NCI-H2227 (cell line): ENCODE results near the gene SDK1.
"Not testable (repeated sequence)": the region's sequence is repeated elsewhere in the genome, so short reads cannot be mapped to it uniquely, and the experiment has no call there.

Experiments used
- DNase-seq: peaks from one replicate; lab custom pipeline; 2025; ENCODE audit not compliant: unreplicated experiment; lab: John Stamatoyannopoulos, UW

SDK1 gene

DNA sequence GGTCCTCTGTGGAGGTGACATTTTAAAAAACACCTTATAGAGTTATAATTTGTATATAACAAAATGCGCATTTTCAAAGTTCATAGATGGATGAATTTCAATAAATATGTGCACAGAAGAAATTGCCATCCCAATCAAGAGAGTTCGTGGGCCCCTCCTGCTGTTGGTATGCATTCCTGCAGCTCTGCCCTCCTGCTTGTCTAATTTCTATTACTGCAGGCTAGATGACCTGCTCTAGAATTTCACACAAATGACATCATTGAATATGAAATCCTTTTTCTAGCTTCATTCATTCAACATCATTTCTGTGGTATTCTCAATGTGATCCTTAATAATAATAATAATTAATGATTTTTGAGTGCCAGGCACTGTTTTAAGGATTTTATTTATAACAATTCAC lies 348.2 kb downstream of the SDK1 start:
- DNase-seq: no peak

DNA sequence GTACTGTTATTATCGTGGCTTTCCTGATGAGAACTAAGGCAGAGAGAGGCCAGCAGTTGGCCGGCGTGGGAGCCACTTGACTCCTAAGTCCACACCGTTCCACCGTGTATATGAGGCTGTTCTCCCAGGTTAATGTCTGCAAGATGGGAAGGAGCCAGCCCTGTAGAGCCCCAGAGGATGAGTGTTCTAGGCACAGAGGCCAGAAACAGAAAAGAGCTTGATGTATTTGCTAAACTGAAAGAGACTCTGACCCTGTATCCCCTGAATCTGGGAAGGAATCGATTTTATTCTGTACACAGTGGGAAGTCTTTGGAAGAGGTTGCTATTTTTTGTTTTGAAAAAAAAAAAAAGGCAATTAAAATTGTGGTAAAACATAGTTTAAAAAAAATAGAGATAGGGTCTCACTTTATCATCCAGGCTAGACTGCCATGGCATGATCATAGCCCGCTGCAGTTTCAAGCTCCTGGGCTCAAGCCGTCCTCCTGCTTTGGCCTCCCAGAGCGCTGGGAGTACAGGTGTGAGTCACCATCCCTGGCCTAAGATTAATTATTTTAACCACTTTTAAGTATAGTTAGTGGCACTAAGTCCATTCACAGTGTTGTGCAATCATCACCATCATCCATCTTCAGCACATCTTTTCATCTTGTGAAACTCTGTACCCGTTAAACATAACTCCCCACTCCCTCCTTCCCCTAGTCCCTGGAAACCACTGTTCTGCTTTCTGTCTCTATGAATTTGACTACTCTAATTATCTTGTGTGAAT lies 348.8 kb downstream of the SDK1 start:
- no peak for DNase-seq

DNA sequence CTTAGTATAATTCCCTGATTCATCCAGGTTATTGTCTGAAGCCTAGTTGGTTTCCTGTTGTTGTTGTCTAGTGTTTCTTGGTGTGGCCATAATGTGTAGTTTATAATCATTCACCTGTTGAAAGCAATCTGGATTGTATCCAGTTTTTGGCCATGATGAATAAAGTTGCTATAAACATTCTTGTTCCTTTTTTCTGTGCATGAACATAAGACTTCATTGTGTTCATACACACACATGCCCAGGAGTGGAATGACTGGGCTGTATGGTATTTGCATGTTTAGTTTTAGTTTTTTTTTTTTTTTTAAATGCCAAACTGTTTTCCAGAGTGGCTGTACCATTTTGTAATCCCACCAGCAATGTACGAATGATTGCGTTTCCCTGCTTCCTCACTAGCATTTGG lies 349.8 kb downstream of the SDK1 start:
- no peak for DNase-seq

DNA sequence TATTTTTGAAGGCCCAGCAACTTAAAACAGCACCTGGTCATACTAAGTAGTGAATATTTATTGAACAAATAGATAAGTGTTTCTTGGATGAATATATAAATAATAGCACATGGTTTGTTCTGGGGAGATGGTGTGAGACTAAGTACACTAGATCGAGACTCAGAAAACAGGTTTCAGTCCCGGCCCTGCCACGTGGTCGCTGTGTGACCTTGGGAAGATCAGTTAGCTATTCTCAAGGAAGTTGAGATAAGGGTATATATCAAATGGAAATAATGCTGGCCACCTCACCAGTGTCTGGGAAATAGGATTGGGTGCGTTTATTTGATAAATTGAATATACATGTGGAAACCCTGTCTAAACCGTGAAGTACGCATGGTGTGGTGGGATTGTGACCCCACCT lies 354.6 kb downstream of the SDK1 start:
- DNase-seq: no peak

- no peak for DNase-seq
Measured at GRCh38 chr7:3657206-3657605, 356.2 kb downstream of the SDK1 start.

- no peak for DNase-seq
Measured at GRCh38 chr7:3668743-3669142, 367.7 kb downstream of the SDK1 start.

GRCh38 chr7:3670898-3671297 lies 369.8 kb downstream of the SDK1 start:
- no peak for DNase-seq

GRCh38 chr7:3673524-3673923 lies 372.5 kb downstream of the SDK1 start:
- DNase-seq: no peak

DNA sequence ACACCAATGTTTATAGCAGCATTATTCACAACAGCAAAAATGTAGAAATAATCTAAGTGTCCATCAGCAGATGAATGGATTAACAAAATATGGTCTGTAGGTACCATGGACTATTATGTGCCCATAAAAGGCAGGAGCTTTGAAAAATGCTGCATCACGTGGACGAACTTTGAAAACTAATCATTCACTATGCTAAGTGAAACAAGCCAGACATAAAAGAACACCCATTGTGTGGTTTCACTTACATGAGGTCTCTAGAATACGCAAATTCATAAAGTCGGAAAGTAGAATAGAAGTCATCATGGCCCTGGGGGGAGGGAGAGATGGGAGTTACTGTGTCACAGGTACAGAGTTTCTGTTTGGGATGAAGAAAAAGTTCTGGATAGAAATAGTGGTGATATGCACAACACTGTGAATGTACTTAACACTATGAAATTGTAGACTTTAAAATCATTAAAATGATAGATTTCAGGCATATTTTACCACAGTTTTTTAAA lies 377.3 kb downstream of the SDK1 start:
- DNase-seq: no peak

DNA sequence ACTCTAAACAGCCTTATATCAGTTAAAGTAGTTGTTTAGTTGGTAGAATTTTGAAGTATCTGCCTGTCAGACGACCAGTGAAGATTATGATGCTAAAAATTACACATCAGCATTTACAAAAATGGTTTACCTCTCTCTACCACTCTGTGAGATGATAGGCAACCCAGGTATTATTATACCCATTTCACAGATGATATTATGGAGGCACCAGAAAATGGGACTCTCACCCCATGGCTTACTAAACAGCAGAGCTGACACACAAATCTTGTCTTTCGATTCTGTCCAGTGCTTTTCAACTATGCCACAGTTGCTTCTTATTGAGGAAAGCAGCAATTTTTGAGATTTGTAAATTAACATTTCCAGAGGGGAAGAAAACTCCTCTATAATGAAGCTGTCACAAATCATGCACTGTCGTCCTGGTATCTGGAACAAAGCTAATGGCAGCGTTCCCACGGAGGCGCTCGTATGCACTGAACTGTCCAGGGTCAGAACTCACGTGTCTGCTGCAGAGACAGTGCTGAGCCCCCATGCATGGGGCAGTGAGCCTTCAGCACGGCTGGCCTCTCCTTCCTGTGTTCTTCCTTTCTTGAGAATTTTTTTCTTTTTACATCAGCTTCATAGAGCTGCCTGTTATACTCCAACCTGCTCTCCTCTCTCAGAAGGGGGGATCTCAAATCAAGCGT lies 381.1 kb downstream of the SDK1 start:
- DNase-seq: no peak

- DNase-seq: no peak
Measured at GRCh38 chr7:3683546-3684539, 382.8 kb downstream of the SDK1 start.

GRCh38 chr7:3688071-3688470 lies 387.0 kb downstream of the SDK1 start:
- no peak for DNase-seq

DNA sequence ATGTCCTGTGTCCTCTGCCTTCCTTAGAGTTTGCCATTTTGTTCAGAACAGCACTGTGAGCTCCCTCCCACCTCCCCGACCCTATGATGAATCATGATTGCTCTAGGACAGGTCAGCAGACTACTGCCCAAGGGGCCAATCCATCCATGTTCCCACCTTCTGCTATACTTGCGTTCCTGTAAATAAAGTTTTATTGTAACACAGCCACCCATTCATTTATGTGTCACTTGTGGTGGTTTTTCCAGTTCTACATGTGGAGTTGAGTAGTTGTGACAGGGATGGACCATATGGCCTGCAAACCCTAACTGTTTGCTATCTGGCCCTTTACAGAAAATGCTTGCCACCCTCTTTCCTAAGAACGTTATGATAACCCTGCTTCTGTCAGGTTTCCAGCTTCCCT lies 387.8 kb downstream of the SDK1 start:
- DNase-seq: no peak

- peak; percentile 23 for DNase-seq
Measured at GRCh38 chr7:3691478-3692158, 390.6 kb downstream of the SDK1 start.

DNA sequence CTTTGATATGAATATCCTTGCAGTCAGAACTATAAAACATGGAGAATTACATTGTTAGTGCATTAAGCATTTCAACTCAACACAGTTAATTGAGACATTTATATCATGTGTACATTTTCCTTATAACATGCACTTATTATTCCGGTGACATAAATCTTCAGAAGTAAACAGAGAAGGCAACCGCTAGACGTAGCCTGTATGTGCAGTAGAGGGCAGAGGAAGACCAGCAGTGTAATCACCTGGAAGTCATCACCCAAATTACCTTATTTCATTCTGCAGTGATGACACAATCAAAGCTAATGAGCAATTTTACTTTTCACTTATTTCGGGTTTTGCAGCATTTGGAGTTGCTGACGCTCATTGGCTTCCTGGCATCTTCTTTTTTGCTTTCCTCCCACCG lies 394.6 kb downstream of the SDK1 start:
- DNase-seq: no peak

GRCh38 chr7:3696113-3696512 lies 395.1 kb downstream of the SDK1 start:
- no peak for DNase-seq

DNA sequence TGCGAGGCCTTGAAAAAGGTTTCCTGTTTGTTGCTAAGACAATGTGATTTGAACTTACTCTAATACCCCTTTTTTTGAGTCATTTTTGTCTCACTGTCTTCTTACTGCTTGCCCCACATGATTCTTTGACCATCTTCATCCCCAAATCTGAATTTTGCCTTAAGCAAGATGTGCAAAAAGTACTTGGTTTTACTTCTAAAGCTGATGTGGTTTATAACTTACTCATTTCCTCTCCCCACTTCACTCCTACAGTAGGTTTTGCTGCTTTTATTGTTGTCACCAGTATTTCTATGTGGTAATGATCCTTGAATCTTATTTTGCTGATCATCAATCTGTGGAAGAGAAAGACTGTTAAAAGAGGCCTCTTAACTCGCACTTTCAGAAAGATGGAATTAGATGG lies 396.4 kb downstream of the SDK1 start:
- no peak for DNase-seq

GRCh38 chr7:3705258-3705657 lies 404.2 kb downstream of the SDK1 start:
- DNase-seq: no peak

DNA sequence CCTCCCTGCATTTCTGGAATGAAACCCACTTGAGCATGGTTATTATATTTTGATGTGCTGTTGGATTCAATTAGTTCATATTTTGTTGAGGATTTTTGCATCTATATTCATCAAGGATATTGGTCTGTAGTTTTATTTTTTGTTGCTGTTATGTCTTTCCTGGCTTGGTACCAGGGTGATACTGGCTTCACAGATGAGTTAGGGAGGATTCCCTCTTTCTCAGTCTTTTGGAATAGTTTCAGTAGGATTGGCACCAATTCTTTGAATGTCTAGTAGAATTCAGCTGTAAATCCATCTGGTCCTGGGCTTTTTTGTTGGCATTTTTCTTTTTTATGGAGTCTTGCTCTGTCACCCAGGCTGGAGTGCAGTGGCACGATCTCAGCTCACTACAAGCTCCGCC lies 405.0 kb downstream of the SDK1 start:
- DNase-seq: not testable (repeated sequence)

DNA sequence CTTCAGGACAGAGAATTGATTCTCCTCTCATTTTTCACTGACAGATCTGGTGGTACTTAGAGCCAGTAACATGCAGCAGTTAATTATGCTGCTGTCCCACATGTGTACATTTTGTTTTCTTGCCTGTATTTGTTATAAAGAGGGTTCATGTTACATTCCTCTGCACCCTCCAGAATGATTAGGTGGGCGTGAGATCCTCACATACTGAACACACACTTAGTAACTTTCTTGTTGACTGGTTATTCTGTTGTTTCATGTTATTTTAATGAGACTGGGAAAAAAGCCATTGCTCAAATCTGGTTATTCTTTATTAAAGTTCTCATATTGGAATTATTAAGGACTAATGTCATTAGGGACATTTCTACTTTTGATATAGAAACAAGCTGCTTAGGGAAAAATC lies 409.1 kb downstream of the SDK1 start:
- DNase-seq: no peak

DNA sequence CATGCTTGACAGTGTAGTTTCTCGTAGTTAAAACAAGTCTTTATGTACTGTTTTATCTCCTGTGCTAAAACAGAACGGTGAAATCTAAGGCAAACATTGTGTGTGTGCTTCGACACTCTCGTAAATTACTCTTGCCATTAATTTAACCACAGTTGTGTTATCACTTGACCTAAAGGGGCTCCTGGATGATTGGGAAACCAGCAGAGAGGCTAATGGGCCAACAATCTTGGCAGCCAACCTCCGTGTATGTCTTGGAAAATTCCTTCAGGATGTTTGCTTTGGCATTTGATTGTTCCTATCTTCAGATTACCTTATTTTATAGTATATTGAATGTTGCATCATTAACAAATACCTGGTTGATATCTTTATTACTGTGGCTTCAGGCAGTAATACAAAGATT lies 409.5 kb downstream of the SDK1 start:
- DNase-seq: no peak
